PC-9 (cell line): ENCODE data around the gene SAMD14.

Experiments used
- EZH2 ChIP-seq: fragments of 200-600 bp; sonication (generic); IDR thresholded peaks from 2 replicates; pipeline ENCODE4 v1.8.0; 2017; ENCODE audit warnings: antibody characterized with exemption, low read depth
- TF ChIP-seq, protein P1 (sequence below): fragments of 200-600 bp; sonication (generic); conservative IDR thresholded peaks from 2 replicates; pipeline ENCODE4 v1.6.1; 2017; ENCODE audit warnings: mixed run types, antibody characterized with exemption, mild to moderate bottlenecking, moderate library complexity

DNA sequence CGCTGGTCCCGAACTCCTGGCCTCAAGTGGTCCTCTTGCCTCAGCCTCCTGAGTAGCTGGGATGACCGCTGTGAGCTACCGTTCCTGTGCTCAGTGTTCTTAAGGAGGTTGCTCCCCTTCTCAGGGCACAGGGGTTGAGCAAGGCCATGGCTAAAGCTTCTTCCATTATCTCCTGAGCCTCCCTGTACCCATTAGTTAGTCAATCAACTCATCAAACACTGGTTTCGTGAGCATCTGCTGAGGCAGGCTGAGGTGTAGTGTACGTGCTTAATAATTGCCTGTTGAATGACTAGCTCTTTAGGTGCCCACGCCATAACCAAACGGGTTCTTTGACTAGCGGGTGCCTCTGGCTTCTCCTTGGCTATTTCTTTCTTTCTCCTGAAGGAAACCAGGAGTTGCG, 47.5 kb upstream of the SAMD14 start:
- TF ChIP-seq EZH2 = no peak
- TF ChIP-seq, protein P1, sequence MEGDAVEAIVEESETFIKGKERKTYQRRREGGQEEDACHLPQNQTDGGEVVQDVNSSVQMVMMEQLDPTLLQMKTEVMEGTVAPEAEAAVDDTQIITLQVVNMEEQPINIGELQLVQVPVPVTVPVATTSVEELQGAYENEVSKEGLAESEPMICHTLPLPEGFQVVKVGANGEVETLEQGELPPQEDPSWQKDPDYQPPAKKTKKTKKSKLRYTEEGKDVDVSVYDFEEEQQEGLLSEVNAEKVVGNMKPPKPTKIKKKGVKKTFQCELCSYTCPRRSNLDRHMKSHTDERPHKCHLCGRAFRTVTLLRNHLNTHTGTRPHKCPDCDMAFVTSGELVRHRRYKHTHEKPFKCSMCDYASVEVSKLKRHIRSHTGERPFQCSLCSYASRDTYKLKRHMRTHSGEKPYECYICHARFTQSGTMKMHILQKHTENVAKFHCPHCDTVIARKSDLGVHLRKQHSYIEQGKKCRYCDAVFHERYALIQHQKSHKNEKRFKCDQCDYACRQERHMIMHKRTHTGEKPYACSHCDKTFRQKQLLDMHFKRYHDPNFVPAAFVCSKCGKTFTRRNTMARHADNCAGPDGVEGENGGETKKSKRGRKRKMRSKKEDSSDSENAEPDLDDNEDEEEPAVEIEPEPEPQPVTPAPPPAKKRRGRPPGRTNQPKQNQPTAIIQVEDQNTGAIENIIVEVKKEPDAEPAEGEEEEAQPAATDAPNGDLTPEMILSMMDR = no peak
